Peyer's patch (tissue), 4 donors: Measurements from ENCODE around the gene ZNF215. TPM values are rescaled to one million over a fixed set of nuclear protein-coding genes. Genes with fewer than 3 reads are reported as not detected.

ENCODE experiments used
- DNase-seq, 3 donors: peaks; one replicate each; pipeline ENCODE4 v3.0.0-alpha.2; 2017 to 2019
- H3K27ac ChIP-seq, 4 donors: fragments of 200-600 bp; sonication (generic); one replicate each; pipeline ENCODE4 v1.5.1; 2016 to 2019
- H3K27me3 ChIP-seq, 2 donors: fragments of 200-600 bp; sonication (generic); one replicate each; pipeline ENCODE4 v1.5.1; 2019
- H3K36me3 ChIP-seq, 3 donors: fragments of 200-600 bp; sonication (generic); one replicate each; pipeline ENCODE4 v1.5.1; 2016 to 2019
- H3K4me1 ChIP-seq, 4 donors: fragments of 200-600 bp; sonication (generic); one replicate each; pipeline ENCODE4 v1.5.1; 2016 to 2019
- H3K4me3 ChIP-seq, 4 donors: fragments of 200-600 bp; sonication (generic); 1 replicate in 3 of 4; 2 replicates in 1 of 4; pipeline ENCODE4 v1.5.1; 2016 to 2019; ENCODE audit warnings: mild to moderate bottlenecking in 1 of 4
- H3K9me3 ChIP-seq, 4 donors: fragments of 200-600 bp; sonication (generic); one replicate each; pipeline ENCODE4 v1.5.1; 2016 to 2019; ENCODE audit warnings: mild to moderate bottlenecking in 1 of 4
- POLR2A ChIP-seq, 2 donors: fragments of 450-650 bp; IDR thresholded peaks; one replicate each; pipeline ENCODE4 v1.5.1; 2017; ENCODE audit warnings: antibody characterized with exemption in 2 of 2, mild to moderate bottlenecking in 2 of 2, moderate library complexity in 2 of 2
- total RNA-seq, 4 donors: library from RNA; depleted of rRNA; stranded (reverse); fragments of >200 nt; gene quantifications; one replicate each; pipeline ENCODE4 v1.1.0, GENCODE V29; 2016
- TF ChIP-seq, protein P1 (sequence below), 6 experiments: fragments of 450-650 bp in 4 of 6; fragments of 200-600 bp in 2 of 6; sonication (generic) in 1 of 6; IDR thresholded peaks; one replicate each; pipeline ENCODE4 v1.5.1; 2017 to 2019; ENCODE audit warnings: antibody characterized with exemption in 6 of 6, mild to moderate bottlenecking in 3 of 6, moderate library complexity in 1 of 6

The ZNF215 gene
- total RNA-seq, 4 donors from 2014 or later, result 5.1 to 19.8 (median 10.4) TPM

- no peak for TF ChIP-seq POLR2A (IDR thresholded peaks at IDR 0.05)
- TF ChIP-seq, protein P1, sequence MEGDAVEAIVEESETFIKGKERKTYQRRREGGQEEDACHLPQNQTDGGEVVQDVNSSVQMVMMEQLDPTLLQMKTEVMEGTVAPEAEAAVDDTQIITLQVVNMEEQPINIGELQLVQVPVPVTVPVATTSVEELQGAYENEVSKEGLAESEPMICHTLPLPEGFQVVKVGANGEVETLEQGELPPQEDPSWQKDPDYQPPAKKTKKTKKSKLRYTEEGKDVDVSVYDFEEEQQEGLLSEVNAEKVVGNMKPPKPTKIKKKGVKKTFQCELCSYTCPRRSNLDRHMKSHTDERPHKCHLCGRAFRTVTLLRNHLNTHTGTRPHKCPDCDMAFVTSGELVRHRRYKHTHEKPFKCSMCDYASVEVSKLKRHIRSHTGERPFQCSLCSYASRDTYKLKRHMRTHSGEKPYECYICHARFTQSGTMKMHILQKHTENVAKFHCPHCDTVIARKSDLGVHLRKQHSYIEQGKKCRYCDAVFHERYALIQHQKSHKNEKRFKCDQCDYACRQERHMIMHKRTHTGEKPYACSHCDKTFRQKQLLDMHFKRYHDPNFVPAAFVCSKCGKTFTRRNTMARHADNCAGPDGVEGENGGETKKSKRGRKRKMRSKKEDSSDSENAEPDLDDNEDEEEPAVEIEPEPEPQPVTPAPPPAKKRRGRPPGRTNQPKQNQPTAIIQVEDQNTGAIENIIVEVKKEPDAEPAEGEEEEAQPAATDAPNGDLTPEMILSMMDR (IDR thresholded peaks at IDR 0.05), result no peak
- no peaks in the 10 kb centered on the region for H3K36me3 ChIP-seq
These were observed 14.8 kb upstream of the ZNF215 start for GRCh38 chr11:6911378-6911777.

GRCh38 chr11:6911948-6912347, 14.3 kb upstream of the ZNF215 start:
- no peaks in the 10 kb centered on the region for H3K36me3 ChIP-seq
- no peaks in the 10 kb centered on the region for H3K4me1 ChIP-seq
- H3K27ac ChIP-seq, result no peak overlapping the region
- H3K4me3 ChIP-seq, result no peak overlapping the region
- no peaks in the 10 kb centered on the region for H3K9me3 ChIP-seq
- DNase-seq, result no peak
- TF ChIP-seq, protein P1 (IDR thresholded peaks at IDR 0.05), result no peak
- no peak for TF ChIP-seq POLR2A (IDR thresholded peaks at IDR 0.05)
- no peaks in the 10 kb centered on the region for H3K27me3 ChIP-seq

More at GRCh38 chr11:6911378-6911777, 14.8 kb upstream of the ZNF215 start:
- Histone ChIP-seq H3K9me3 (no peaks in the 10 kb centered on the region), H3K4me1 (no peaks in the 10 kb centered on the region), H3K27ac (no peak overlapping the region), H3K4me3 (no peak overlapping the region), H3K27me3 (no peaks in the 10 kb centered on the region)
- DNase-seq, result no peak

GRCh38 chr11:6919698-6920097, 6.5 kb upstream of the ZNF215 start:
- no peak overlapping the region for H3K4me3 ChIP-seq
- H3K27ac ChIP-seq, result no peak overlapping the region
- no peaks in the 10 kb centered on the region for H3K4me1 ChIP-seq
- H3K27me3 ChIP-seq, result no peaks in the 10 kb centered on the region
- H3K9me3 ChIP-seq, result no peaks in the 10 kb centered on the region
- no peak for DNase-seq
- no peaks in the 10 kb centered on the region for H3K36me3 ChIP-seq
- TF ChIP-seq, protein P1 (IDR thresholded peaks at IDR 0.05), result no peak
- TF ChIP-seq POLR2A (IDR thresholded peaks at IDR 0.05), result no peak

DNA sequence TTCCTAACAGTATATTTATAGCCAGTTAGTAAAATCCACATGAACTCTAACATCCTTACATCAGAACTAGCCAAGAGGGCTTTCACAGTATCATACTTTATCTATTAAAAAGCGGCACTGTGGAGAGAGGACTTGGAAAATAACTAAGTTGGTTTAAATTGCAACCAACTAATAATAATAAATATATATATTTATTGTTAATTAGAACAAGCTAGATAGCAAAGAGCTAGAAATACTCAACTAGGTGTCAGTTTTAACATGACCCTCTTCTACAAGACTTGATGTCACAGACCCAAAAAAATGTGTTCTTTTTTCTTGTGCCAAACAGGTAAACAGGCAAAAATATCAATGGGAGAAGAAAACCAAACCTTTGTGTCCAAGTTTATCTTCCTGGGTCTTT, 5.5 kb upstream of the ZNF215 start, which contains the start of gene OR2D3:
TSS of gene OR2D3 (plus strand) at position 301 of the 400 bp plus-strand sequence. CDS start at position 301, 0 bp downstream.
- H3K4me1 ChIP-seq, result no peaks in the 10 kb centered on the region
- DNase-seq, result no peak
- no peaks in the 10 kb centered on the region for H3K27me3 ChIP-seq
- H3K9me3 ChIP-seq, result no peaks in the 10 kb centered on the region
- TF ChIP-seq, protein P1 (IDR thresholded peaks at IDR 0.05), result no peak
- TF ChIP-seq POLR2A (IDR thresholded peaks at IDR 0.05), result no peak
- H3K4me3 ChIP-seq, result no peak within 1 kb of the TSS
- no peak within 1 kb of the TSS for H3K27ac ChIP-seq
- H3K36me3 ChIP-seq, result no peaks in the 10 kb centered on the region

DNA sequence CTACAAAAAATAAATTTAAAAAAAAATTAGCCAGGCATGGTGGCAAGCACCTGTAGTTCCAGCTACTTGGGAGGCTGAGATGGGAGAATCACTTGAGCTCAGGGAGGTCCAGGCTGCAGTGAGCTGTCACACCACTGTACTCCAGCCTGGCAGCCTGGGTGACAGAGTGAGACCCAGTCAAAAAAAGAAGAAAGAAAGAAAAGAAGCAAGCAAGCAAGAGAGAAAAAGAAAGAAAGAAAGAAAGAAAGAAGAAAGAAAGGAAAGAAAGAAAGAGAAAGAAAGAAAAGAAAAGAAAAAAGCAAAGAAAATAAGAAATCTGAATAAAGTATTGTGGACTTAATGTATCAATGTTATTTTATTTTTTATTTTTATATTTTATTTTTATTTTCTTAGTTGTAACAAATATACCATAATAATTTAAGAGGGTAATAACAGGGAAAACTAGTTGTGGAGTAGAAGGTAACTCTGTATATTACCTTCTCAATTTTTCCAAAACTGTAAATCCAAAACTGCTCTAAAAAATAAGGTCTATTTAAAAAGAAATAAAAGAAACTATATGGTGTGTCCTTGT, 1.1 kb upstream of the ZNF215 start:
- no peaks in the 10 kb centered on the region for H3K9me3 ChIP-seq
- H3K36me3 ChIP-seq, result no peaks in the 10 kb centered on the region
- no peak overlapping the region for H3K4me3 ChIP-seq
- no peaks in the 10 kb centered on the region for H3K27me3 ChIP-seq
- no peak for DNase-seq
- peaks cover 0 to 7% (median 2%) of the 10 kb centered on the region in 4 donors for H3K4me1 ChIP-seq
- TF ChIP-seq POLR2A (IDR thresholded peaks at IDR 0.05), result no peak
- TF ChIP-seq, protein P1 (IDR thresholded peaks at IDR 0.05), result no peak
- H3K27ac ChIP-seq, result no peak overlapping the region
